ENCODE results near the gene MYCBPAP. TPM values are rescaled to one million over a fixed set of nuclear protein-coding genes. Genes with fewer than 3 reads are reported as not detected.

The MYCBPAP gene
- total and polyA plus RNA-seq, 2 donors (not counting 3 experiments of a cell fraction or from before 2014, with no cell fraction given) = 0.40 to 0.66 TPM

- Histone ChIP-seq H3K9ac (replicated peaks; ENCODE audit: extremely low read depth, insufficient read depth, low read length) (no peak overlapping the region), H3K79me2 (ENCODE audit: control insufficient read depth, insufficient read depth, low read length) (no peaks in the 10 kb centered on the region), H3K36me3 (ENCODE audit: control insufficient read depth in 2 of 2, extremely low read depth in 1 of 2, insufficient read depth in 2 of 2, low read length in 2 of 2) (no peaks in the 10 kb centered on the region), H3K9me3 (replicated peaks; ENCODE audit: control insufficient read depth, insufficient read depth, low read length) (no peaks in the 10 kb centered on the region), H4K20me1 (replicated peaks; ENCODE audit: control insufficient read depth, extremely low read depth, insufficient read depth, low read length) (no peaks in the 10 kb centered on the region), H3K27ac (ENCODE audit: insufficient read depth, low read depth, low read length) (no peak overlapping the region), H2AFZ (ENCODE audit: low read depth, low read length) (no peak overlapping the region), H3K4me2 (ENCODE audit: insufficient read depth, low read length) (no peak overlapping the region), H3K9me1 (replicated peaks; ENCODE audit: control insufficient read depth, extremely low read depth, insufficient read depth, low read length) (no peaks in the 10 kb centered on the region), H3K4me1 (ENCODE audit: control insufficient read depth, extremely low read depth, insufficient read depth, low read length) (peaks cover 7% of the 10 kb centered on the region), H3K4me3 (replicated peaks in 1 of 3; ENCODE audit: insufficient read depth in 1 of 3, low read depth in 1 of 3, low read length in 3 of 3) (no peak overlapping the region), H3K27me3 (ENCODE audit: control insufficient read depth in 2 of 2, insufficient read depth in 2 of 2, low read length in 2 of 2) (peaks cover 37 to 43% of the 10 kb centered on the region in 2 experiments)
- FAIRE-seq (no peak), DNase-seq (ENCODE audit: low read depth, low spot score) (no peak)
- POLR2A ChIA-PET = no interaction called here
- intact Hi-C loops (cut with micrococcal nuclease) = loop anchor here (5.0 kb wide), 2 partner anchors 37 to 52 kb away; no protein-coding TSS in a partner anchor
- BruUV-seq (replicated peaks) = no TSS peak
- CTCF ChIA-PET = interaction anchor here (1.4 to 2.5 kb wide), 4 partner anchors 9 to 140 kb away, joined by 3 to 8 read pairs (median 4); no protein-coding TSS in a partner anchor
- TF ChIP-seq EZH2 (IDR thresholded peaks at IDR 0.05; ENCODE audit: borderline replicate concordance, low read depth, low read length, severe bottlenecking) = peak; percentile 9
- TF ChIP-seq, protein P1, sequence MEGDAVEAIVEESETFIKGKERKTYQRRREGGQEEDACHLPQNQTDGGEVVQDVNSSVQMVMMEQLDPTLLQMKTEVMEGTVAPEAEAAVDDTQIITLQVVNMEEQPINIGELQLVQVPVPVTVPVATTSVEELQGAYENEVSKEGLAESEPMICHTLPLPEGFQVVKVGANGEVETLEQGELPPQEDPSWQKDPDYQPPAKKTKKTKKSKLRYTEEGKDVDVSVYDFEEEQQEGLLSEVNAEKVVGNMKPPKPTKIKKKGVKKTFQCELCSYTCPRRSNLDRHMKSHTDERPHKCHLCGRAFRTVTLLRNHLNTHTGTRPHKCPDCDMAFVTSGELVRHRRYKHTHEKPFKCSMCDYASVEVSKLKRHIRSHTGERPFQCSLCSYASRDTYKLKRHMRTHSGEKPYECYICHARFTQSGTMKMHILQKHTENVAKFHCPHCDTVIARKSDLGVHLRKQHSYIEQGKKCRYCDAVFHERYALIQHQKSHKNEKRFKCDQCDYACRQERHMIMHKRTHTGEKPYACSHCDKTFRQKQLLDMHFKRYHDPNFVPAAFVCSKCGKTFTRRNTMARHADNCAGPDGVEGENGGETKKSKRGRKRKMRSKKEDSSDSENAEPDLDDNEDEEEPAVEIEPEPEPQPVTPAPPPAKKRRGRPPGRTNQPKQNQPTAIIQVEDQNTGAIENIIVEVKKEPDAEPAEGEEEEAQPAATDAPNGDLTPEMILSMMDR (IDR thresholded peaks at IDR 0.05; ENCODE audit: extremely low read depth in 1 of 2, insufficient read depth in 1 of 2, low read depth in 1 of 2, low read length in 2 of 2) = no peak
- dilution Hi-C loops (cut with MboI; ENCODE audit: extremely low pct_ligation_motif_present, low sequenced_read_pairs) = no loop called here
Measured at GRCh38 chr17:50564916-50565315, 56.7 kb downstream of the MYCBPAP start.

DNA sequence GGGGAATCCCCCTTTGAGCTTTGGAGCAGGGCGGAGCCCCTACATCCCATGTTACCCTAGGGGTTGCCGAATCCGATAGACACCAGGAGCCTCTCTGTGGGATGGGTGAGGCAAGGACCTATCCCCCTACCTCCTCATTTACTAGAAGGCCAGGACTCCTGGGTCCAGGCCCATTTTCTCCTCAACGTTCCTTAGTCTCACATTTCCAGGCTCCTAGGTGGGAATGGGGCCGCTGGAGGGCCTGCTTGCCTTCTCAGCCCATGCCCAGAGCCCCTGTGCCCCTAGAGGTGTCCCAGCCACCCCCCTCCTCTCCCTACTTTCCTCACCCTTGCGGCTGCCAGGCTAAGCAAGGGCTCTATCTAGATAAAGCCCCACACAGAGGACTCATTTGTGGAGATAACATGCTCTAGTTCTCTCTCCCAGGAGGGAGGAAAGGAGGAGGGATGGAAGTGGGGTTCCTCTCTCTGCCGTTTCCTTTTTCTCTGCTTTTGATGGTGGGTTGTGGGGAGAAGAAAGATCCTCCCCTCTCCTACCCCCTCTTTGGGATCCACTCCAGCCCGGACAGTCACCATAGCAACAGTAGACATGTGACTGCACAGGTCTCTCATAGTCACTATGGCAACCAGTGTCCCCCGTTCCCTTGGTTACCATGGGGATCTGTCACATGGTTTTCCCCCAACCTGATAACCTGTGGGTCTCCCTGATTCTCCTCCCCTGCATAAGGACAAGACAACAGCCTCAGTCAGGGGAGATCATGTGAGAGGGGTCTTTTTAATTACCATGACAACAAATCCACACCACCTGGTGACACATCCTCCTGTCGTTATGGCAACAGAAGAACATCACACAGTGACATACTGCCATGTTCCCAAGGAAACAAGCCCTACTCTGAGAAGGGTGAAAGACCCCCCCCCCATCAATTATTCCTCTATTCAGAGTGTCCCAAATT is 57.4 kb downstream of the MYCBPAP start:
- Histone ChIP-seq H3K4me2 (ENCODE audit: insufficient read depth, low read length) (no peak overlapping the region), H3K27ac (ENCODE audit: insufficient read depth, low read depth, low read length) (no peak overlapping the region), H3K36me3 (ENCODE audit: control insufficient read depth in 2 of 2, extremely low read depth in 1 of 2, insufficient read depth in 2 of 2, low read length in 2 of 2) (no peaks in the 10 kb centered on the region), H3K4me3 (replicated peaks in 1 of 3; ENCODE audit: insufficient read depth in 1 of 3, low read depth in 1 of 3, low read length in 3 of 3) (no peak overlapping the region), H4K20me1 (replicated peaks; ENCODE audit: control insufficient read depth, extremely low read depth, insufficient read depth, low read length) (no peaks in the 10 kb centered on the region), H3K9me1 (replicated peaks; ENCODE audit: control insufficient read depth, extremely low read depth, insufficient read depth, low read length) (no peaks in the 10 kb centered on the region), H2AFZ (ENCODE audit: low read depth, low read length) (no peak overlapping the region), H3K9me3 (replicated peaks; ENCODE audit: control insufficient read depth, insufficient read depth, low read length) (no peaks in the 10 kb centered on the region), H3K79me2 (ENCODE audit: control insufficient read depth, insufficient read depth, low read length) (no peaks in the 10 kb centered on the region), H3K9ac (replicated peaks; ENCODE audit: extremely low read depth, insufficient read depth, low read length) (no peak overlapping the region), H3K4me1 (ENCODE audit: control insufficient read depth, extremely low read depth, insufficient read depth, low read length) (peaks cover 3% of the 10 kb centered on the region), H3K27me3 (ENCODE audit: control insufficient read depth in 2 of 2, insufficient read depth in 2 of 2, low read length in 2 of 2) (peaks cover 37 to 41% of the 10 kb centered on the region in 2 experiments)
- DNase-seq (ENCODE audit: low read depth, low spot score) = no peak
- POLR2A ChIA-PET = no interaction called here
- FAIRE-seq = no peak
- TF ChIP-seq EZH2 (IDR thresholded peaks at IDR 0.05; ENCODE audit: borderline replicate concordance, low read depth, low read length, severe bottlenecking) (no peak), JUN (IDR thresholded peaks at IDR 0.05; ENCODE audit: borderline replicate concordance, insufficient read depth, insufficient read length, low read depth) (no peak), MYC (IDR thresholded peaks at IDR 0.05; ENCODE audit: low read depth, low read length) (no peak), FOS (IDR thresholded peaks at IDR 0.05; ENCODE audit: borderline replicate concordance, insufficient read depth, low read length) (no peak), POLR2A (IDR thresholded peaks at IDR 0.05; ENCODE audit: low read depth, low read length) (no peak), POLR2AphosphoS5 (IDR thresholded peaks at IDR 0.05; ENCODE audit: insufficient read depth, low read depth, low read length) (no peak), GATA2 (IDR thresholded peaks at IDR 0.05; ENCODE audit: insufficient read depth, insufficient read length, low read depth, low read length) (no peak)
- TF ChIP-seq, protein P2, sequence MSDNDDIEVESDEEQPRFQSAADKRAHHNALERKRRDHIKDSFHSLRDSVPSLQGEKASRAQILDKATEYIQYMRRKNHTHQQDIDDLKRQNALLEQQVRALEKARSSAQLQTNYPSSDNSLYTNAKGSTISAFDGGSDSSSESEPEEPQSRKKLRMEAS (IDR thresholded peaks at IDR 0.05; ENCODE audit: insufficient read depth, insufficient read length) = no peak
- TF ChIP-seq, protein P1 (IDR thresholded peaks at IDR 0.05; ENCODE audit: extremely low read depth in 1 of 2, insufficient read depth in 1 of 2, low read depth in 1 of 2, low read length in 2 of 2) = no peak
- intact Hi-C loops (cut with micrococcal nuclease) (no loop called here), dilution Hi-C loops (cut with MboI; ENCODE audit: extremely low pct_ligation_motif_present, low sequenced_read_pairs) (no loop called here)
- BruUV-seq (replicated peaks) = no TSS peak
- CTCF ChIA-PET = interaction anchor here (2.0 to 2.5 kb wide), 3 partner anchors 60 to 139 kb away, joined by 4 to 8 read pairs (median 5); no protein-coding TSS in a partner anchor

Data from endothelial cell of umbilical vein (primary cell).